Stomach (tissue), 9 donors: ENCODE data around the gene ADD1. TPM values are rescaled to one million over a fixed set of nuclear protein-coding genes. Genes with fewer than 3 reads are reported as not detected.

ENCODE experiments used
- DNase-seq, 2 donors: peaks; one replicate each; pipeline versions ENCODE4 v3.0.0 to v3.0.0-alpha.2; 2013 to 2019
- H3K27ac ChIP-seq, 5 donors: fragments of 200-600 bp in 4 of 5; sonication (generic) in 4 of 5; one replicate each; pipeline ENCODE4 v1.5.1; 2013 to 2019; ENCODE audit warnings: mild to moderate bottlenecking in 1 of 5, moderate library complexity in 1 of 5
- H3K27me3 ChIP-seq, 3 donors: fragments of 200-600 bp; sonication (generic); one replicate each; pipeline ENCODE4 v1.5.1; 2017 to 2019; ENCODE audit warnings: mixed run types in 1 of 3
- H3K36me3 ChIP-seq, 4 donors: fragments of 200-600 bp; sonication (generic); 1 replicate in 3 of 4; 2 replicates in 1 of 4; pipeline ENCODE4 v1.5.1; 2016 to 2019
- H3K4me1 ChIP-seq, 4 donors: fragments of 200-600 bp; sonication (generic); one replicate each; pipeline ENCODE4 v1.5.1; 2016 to 2019
- H3K4me3 ChIP-seq, 4 donors: fragments of 200-600 bp; sonication (generic) in 3 of 4; one replicate each; pipeline ENCODE4 v1.5.1; 2016 to 2019; ENCODE audit warnings: mild to moderate bottlenecking in 1 of 4
- H3K9me3 ChIP-seq, 4 donors: fragments of 200-600 bp; sonication (generic); one replicate each; pipeline ENCODE4 v1.5.1; 2016 to 2019
- EP300 ChIP-seq: sonication (generic); formaldehyde crosslinking; IDR thresholded peaks from one replicate; pipeline ENCODE4 v1.6.1; 2017; ENCODE audit warnings: antibody characterized with exemption
- POLR2A ChIP-seq, 4 donors: fragments of 450-650 bp; IDR thresholded peaks; one replicate each; pipeline ENCODE4 v1.6.1; 2016; ENCODE audit warnings: antibody characterized with exemption in 4 of 4, control low read depth in 2 of 4, mild to moderate bottlenecking in 1 of 4, moderate library complexity in 1 of 4
- POLR2AphosphoS5 ChIP-seq, 3 donors: sonication (generic); formaldehyde crosslinking; IDR thresholded peaks; one replicate each; pipeline ENCODE4 v1.6.1; 2016; ENCODE audit warnings: antibody characterized with exemption in 3 of 3
- WGBS, 5 donors: extraction: QIAGEN DNeasy Blood & Tissue Kit in 3 of 5; methylation state at CpG; one replicate each; pipeline versions ENCODE4 v1.1.5 to v1.1.7; 2013 to 2018; 5-methylcytosine and 5-hydroxymethylcytosine counted together
- intact Hi-C: fragments of 100-400 bp; cut with DNase I; formaldehyde crosslinking; loops from one replicate; pipeline ENCODE4 v1.15.1; 2023; ENCODE audit warnings: low total_unique reads
- polyA plus RNA-seq, 3 donors: library from polyadenylated mRNA; stranded (reverse); fragments of 200-250 nt; gene quantifications; one replicate each; pipeline ENCODE4 v1.2.3, GENCODE V29; 2013
- total RNA-seq, 5 donors: library from RNA; depleted of rRNA; stranded (reverse); fragments of >200 nt; gene quantifications; one replicate each; pipeline versions ENCODE4 v1.1.0 to v1.2.3, GENCODE V29; 2014 to 2016
- TF ChIP-seq, protein P1 (sequence below), 7 experiments: fragments of 450-650 bp in 4 of 7; fragments of 200-600 bp in 3 of 7; sonication (generic) in 3 of 7; IDR thresholded peaks; one replicate each; pipeline ENCODE4 v1.5.1; 2016 to 2019; ENCODE audit warnings: antibody characterized with exemption in 7 of 7, control low read depth in 2 of 7, mild to moderate bottlenecking in 1 of 7
- donor health status: healthy with polysubstance abuse.
- donor health status: Bipolar disorder and iron deficiency.
- donor health status: healthy.

Gene ADD1
- total and polyA plus RNA-seq, 8 donors, result 103 to 1,174 (median 207) TPM

- TF ChIP-seq POLR2A (IDR thresholded peaks at IDR 0.05) (no peak), POLR2AphosphoS5 (IDR thresholded peaks at IDR 0.05) (no peak), EP300 (no peak)
- TF ChIP-seq, protein P1, sequence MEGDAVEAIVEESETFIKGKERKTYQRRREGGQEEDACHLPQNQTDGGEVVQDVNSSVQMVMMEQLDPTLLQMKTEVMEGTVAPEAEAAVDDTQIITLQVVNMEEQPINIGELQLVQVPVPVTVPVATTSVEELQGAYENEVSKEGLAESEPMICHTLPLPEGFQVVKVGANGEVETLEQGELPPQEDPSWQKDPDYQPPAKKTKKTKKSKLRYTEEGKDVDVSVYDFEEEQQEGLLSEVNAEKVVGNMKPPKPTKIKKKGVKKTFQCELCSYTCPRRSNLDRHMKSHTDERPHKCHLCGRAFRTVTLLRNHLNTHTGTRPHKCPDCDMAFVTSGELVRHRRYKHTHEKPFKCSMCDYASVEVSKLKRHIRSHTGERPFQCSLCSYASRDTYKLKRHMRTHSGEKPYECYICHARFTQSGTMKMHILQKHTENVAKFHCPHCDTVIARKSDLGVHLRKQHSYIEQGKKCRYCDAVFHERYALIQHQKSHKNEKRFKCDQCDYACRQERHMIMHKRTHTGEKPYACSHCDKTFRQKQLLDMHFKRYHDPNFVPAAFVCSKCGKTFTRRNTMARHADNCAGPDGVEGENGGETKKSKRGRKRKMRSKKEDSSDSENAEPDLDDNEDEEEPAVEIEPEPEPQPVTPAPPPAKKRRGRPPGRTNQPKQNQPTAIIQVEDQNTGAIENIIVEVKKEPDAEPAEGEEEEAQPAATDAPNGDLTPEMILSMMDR (IDR thresholded peaks at IDR 0.05), result no peak
- H3K36me3 ChIP-seq, result no peaks in the 10 kb centered on the region
- no peak for DNase-seq
- 81 to 92% (median 89%) methylated on average over 7 to 10 of the region's 10 CpGs for WGBS, 5 donors
- no peaks in the 10 kb centered on the region for H3K9me3 ChIP-seq
- peaks cover 62 to 93% (median 88%) of the 10 kb centered on the region in 4 donors for H3K4me1 ChIP-seq
- intact Hi-C loops, result no loop called here
- H3K4me3 ChIP-seq, result no peak overlapping the region
- peak overlapping the region in 4 of 5 donors; percentile 83 to 93 (median 87) for H3K27ac ChIP-seq
- H3K27me3 ChIP-seq, result no peaks in the 10 kb centered on the region
Measured at GRCh38 chr4:2804449-2804972, 39.1 kb upstream of the ADD1 start.

DNA sequence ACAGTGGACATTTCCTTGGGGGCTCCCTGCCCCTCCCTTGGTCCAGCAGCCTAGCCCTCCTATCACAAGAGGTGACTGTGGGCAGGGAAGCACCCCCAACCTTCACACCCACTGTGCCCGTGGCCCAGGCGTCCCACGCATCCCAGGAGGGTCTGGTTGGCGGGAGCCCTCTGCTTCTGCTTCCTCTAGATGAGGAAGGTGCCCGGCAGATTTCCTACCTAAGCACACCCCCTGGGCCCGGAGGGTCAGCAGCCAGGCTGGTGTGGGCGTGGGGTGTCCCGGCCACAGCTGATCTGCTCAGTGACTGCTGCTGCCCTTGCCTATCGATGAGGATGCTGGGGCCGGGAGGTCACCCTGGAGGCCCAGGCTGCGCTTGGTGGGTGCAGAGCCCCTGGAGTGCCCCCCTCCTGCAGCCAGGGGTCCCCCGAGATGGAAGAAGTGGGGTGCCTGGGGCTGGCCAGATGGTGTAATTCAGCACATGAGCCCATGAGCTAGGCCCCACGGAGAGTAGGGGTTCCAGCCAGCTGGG is 38.6 kb upstream of the ADD1 start:
- DNase-seq, result no peak
- Histone ChIP-seq H3K36me3 (no peaks in the 10 kb centered on the region), H3K4me3 (peak overlapping the region in 1 of 4 donors; percentile 4), H3K27me3 (no peaks in the 10 kb centered on the region), H3K4me1 (peaks cover 59 to 93% (median 88%) of the 10 kb centered on the region in 4 donors), H3K27ac (peak overlapping the region; percentile 83 to 93 (median 88)), H3K9me3 (no peaks in the 10 kb centered on the region)
- 73 to 85% (median 76%) methylated on average over 7 to 13 of the region's 13 CpGs for WGBS, 5 donors
- no peak for TF ChIP-seq EP300
- TF ChIP-seq POLR2A (IDR thresholded peaks at IDR 0.05), result no peak
- TF ChIP-seq, protein P1 (IDR thresholded peaks at IDR 0.05), result no peak
- TF ChIP-seq POLR2AphosphoS5 (IDR thresholded peaks at IDR 0.05), result no peak
- intact Hi-C loops, result no loop called here

GRCh38 chr4:2805712-2806389 is 37.8 kb upstream of the ADD1 start:
- peak; percentile 91 to 93 for DNase-seq
- Histone ChIP-seq H3K4me1 (peaks cover 53 to 93% (median 88%) of the 10 kb centered on the region in 4 donors), H3K27ac (peak overlapping the region; percentile 83 to 93 (median 88)), H3K4me3 (peak overlapping the region in 1 of 4 donors; percentile 4), H3K9me3 (no peaks in the 10 kb centered on the region), H3K36me3 (no peaks in the 10 kb centered on the region), H3K27me3 (no peaks in the 10 kb centered on the region)
- WGBS, 5 donors, result 18 to 46% (median 29%) methylated on average over 11 to 20 of the region's 20 CpGs
- intact Hi-C loops, result no loop called here
- no peak for TF ChIP-seq EP300
- TF ChIP-seq, protein P1 (IDR thresholded peaks at IDR 0.05), result no peak
- TF ChIP-seq POLR2AphosphoS5 (IDR thresholded peaks at IDR 0.05), result peak in 2 of 3 donors; percentile 74 to 77
- TF ChIP-seq POLR2A (IDR thresholded peaks at IDR 0.05), result no peak

DNA sequence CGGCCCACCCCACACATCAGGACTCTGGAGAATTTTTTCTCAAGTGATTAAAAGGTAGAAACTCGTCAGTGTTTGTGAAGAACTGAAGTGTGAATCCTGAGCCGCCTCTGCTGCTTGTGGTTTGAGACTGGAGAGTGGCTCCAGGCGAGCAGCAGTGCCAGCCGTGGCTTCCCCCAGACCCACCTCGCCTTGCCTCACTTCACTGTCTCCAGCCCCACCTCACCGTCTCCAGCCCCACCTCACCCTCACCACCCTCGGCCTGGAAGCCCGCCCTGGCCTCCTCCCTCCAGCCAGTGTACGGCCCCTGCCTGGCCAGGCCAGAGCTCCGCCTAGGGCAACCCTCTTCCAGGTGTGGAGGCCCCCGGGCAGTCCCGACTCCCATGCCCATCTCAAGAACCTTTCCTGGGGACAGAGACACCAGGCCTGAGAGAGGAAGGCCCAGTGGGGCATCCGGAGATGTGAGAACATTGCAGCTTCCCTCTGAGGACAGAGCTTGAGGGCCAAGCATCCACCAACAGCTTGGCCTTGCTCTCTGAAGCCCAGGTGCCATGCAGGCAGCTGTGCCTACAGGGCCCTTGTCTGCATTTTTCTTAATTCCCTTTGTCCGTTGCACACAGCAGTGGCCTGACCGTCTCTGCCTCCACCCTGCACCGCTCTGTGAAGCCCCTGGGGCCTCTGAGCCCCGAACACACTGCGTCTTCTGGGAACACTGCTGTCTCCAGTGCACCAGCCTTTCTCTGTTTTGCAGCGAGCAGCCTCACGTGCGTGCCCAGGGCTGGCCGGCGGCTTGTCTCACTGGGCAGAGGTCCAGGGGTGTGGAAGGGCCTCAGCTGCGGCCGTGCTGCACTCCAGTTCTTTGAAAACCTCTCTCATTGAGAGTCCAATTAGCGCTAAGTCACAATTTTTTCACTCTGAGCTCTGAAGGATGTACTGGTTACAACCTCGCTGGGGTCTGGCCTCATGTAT is 37.0 kb upstream of the ADD1 start:
- Histone ChIP-seq H3K36me3 (no peaks in the 10 kb centered on the region), H3K4me1 (peaks cover 53 to 93% (median 88%) of the 10 kb centered on the region in 4 donors), H3K27me3 (no peaks in the 10 kb centered on the region), H3K4me3 (peak overlapping the region in 1 of 4 donors; percentile 4), H3K9me3 (no peaks in the 10 kb centered on the region), H3K27ac (peak overlapping the region; percentile 83 to 93 (median 88))
- 21 to 42% (median 31%) methylated on average over 28 of the region's 28 CpGs for WGBS, 5 donors
- peak; percentile 87 to 91 for DNase-seq
- intact Hi-C loops, result no loop called here
- TF ChIP-seq POLR2AphosphoS5 (IDR thresholded peaks at IDR 0.05), result peak in 2 of 3 donors; percentile 45 to 64
- no peak for TF ChIP-seq POLR2A (IDR thresholded peaks at IDR 0.05)
